Right lung (tissue), 5 donors: ENCODE results near the gene CCDC17. TPM values are rescaled to one million over a fixed set of nuclear protein-coding genes. Genes with fewer than 3 reads are reported as not detected.
A peak's percentile ranks its signal among the peaks of the same experiment; 100 is the strongest.
"Not testable (repeated sequence)": the region's sequence is repeated elsewhere in the genome, so short reads cannot be mapped to it uniquely, and the experiment has no call there.

ENCODE experiments used
- DNase-seq, 2 donors: peaks; one replicate each; pipeline ENCODE4 v3.0.0-alpha.2; 2013
- polyA plus RNA-seq, 5 donors: library from polyadenylated mRNA; unstranded; fragments of 120-200 nt; gene quantifications; one replicate each; pipeline versions ENCODE4 v1.2.1 to v1.2.3, GENCODE V29; 2013; ENCODE audit warnings: inconsistent platforms in 1 of 5, low replicate concordance in 1 of 5; ENCODE audit not compliant: insufficient read length in 5 of 5, insufficient read depth in 1 of 5

Gene CCDC17
- polyA plus RNA-seq, 5 donors = 2.7 to 10.4 (median 8.7) TPM

DNA sequence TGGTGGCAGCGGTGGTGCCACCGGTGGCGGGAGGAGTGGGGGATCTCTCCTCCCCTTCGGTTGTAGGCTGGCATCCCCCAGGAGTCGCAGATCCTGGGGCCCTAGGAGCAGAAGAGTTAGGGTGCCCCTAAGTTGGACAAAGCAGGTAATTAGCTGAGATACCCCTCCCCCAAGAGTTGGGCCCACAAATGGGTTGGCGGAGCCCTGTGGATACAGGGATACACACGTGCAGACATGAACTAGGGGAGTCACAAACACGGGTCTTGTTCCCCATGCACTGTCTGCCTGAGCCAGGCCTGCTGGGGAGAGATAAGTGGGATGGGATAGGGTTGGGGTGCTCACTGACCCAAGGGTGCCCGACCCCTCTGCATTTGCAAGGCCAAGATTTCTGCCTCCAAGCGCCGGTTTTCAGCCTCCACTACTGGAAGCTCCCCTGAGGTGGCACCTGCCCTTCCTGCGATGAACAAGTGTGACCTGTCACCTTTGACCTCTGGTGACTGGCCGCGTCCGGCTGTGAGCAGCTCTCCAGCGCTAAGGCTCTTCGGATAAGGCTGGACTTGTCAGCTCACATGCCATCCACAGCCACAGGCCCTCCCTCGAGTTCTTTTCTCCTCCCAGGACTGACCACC lies 1.8 kb downstream of the CCDC17 start:
- no peak for DNase-seq

DNA sequence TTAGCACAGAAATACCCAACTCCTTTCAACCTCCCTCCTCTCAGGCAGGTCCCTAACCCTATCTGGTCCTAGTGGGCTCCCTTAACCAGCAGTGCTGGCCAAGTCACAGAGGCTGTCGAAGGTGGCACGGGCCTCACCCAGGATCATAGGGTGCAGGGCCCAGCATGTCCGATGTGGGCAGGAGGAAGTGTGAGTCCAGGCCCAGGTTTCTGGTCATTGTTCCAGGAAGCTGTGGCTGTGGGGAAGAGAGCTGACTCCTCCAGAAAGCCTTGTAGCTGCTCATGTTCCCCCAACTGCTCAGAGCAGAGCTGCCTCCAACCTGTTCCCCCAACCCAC lies 2.4 kb downstream of the CCDC17 start:
- DNase-seq = no peak

DNA sequence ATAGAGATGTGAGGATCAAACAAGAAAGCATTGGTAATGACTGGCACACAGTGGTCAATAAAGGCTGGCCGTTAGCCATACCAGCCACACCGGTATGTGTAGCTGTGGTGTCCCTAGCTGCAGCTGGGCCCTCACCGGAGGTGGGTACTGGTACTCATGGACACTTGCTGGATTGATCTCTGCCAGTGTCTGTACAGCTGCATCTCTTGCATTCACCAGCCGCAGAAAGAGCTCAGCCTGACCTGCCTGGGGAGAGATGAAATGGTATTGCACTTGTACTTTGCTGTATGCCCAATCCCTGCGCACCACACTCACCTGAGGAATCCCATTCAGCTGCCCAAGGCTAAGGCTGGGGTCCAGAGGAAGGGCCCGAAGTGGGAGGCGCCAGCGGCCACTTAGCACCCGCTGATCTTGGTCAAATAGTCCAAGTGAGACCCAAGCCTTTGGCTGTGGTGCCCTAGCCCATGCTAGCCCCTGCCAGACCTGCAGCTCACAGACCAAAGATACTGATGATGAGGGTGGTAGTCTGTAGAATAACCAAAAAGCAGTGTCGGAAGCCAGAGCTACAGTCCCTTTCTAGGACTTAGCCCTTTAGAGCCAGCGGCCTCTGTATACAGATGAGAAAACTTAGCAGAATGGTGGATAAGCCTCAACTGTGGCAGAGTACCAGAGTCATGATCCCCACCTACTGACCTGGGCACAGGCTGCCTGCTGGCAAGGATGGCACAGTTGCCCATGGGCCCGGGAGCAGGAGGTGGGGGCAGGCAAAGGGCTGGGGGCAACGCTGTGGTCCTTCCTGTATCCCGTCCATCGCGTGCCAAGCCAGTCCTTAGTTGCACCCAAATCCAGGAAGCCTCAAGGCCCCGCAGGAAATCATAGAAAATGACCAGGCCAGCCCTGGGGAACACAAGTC lies 3.0 kb downstream of the CCDC17 start:
- no peak for DNase-seq

DNA sequence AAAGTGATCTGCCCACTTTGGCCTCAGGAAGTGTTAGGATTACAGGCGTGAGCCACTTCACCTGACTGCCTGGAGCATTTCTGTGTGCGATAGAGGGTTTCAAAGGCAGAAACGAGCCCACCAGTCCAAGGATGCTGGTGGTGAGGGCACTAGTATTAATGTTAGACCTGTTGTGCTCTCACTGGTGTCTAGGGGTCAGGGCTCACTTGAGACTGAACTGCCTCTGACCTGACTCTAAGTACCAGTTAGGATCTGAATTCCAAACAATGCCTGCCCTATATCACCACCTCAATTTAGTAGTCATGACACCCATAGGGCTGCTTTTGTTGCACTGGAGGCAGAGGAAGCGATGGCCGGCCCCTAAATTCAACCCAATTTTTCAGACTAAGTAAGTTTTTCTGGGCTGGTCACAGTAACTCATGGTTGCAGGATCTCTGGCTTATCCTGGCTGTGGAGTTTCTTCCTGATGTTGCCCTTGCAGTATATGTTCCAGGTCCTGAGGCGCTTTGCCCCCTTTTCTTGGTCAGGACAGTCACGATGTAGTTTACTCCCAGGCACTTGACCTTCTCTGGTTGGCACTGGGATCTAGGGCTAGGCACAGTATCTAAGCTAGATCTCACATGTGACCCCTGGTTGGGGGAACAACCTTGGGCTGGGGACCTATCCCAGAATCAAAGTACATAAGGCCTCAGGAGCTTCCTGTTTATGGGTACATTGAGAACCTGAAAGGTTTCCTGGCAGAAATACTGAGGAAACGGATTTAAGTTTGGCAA lies 4.5 kb downstream of the CCDC17 start:
- DNase-seq = no peak

DNA sequence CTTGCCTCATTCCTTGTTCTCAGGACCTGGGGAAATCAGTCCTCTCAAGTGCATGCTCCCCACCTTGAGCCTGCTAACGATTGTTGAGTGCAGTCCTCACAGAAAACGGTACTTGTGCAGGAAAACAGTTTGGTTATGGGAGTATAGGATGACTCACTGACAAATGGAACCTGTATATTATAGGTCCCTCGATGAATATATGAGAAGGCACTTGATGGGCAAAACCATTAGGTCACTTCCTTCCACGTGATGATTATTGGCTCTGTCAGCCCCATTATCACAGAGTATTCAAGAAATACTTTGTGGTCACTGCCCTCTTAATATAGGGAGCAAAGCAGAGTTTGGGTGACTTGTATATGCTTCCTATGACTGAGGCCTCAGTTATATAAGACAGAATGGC lies 6.2 kb downstream of the CCDC17 start:
- no peak for DNase-seq

DNA sequence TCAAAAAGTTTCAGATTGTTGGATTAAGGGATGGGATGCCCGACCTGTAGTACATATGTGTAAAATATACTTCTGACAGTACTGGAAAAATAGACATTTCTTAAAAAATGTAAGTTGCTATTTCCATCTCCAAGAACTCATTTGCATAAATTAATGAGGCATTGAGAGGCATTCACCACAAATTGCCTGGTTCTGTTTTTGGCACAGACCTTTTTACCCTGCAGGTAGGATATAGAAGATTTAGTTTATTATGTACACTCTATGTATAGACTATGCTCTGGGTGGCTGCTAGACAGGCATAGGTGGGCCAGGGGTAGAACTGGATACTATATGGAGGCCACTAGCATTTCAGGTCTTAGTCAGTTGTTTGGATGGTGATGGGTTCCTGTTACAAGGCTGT lies 8.0 kb downstream of the CCDC17 start:
- no peak for DNase-seq

DNA sequence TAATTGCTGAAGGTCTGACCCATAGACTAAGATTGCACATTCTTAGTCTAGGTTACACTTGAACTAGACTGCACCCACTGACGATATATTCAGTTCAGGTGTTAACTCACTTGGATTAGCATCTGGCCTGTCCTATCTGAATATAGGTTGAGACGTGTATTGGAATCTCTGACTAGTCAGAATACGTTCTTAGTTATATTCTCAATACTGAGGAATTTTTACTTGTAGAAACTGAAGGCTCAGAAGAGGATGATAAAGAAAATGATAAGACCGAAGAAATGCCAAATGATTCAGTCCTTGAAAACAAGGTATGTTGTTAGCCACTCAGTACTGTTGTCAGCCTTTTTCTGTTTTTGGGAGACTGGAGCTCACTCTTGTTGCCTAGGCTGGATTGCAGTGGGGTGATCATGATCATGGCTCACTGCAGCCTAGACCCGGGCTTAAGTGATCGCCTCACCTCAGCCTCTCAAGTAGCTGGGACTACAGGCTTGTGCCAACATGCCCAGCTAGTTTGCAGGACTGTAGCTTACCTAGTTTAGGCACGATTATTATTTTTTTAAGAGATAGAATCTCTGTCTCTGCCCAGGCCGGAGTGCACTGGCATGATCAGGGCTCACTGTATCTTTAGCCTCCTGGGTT lies 10.8 kb downstream of the CCDC17 start:
- DNase-seq = no peak

DNA sequence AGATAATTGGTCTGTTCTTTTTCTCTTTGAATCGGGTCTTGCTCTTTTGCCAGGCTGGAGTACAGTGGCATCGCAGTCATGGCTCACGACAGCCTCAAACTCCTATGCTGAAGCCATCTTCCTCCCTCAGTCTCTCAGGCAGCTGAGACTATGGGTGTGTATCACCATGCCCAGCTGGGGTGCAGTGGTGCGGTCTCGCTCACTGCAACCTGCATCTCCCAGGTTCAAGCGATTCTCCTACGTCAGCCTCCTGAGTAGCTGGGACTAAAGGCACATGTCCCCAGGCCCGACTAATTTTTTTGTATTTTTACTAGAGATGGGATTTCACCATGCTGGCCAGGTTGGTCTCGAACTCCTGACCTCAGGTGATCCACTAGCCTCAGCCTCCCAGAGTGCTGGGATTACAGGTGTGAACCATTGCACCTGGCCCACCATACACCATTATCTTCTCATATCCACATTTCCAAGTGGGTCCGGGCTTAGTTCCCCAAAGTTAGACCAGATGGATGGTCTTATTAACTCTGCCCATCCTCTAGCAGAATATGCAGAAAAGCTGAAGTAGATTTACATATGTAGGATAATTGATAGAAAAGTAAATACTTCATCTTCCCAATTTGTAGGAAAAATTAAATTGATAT lies 13.1 kb downstream of the CCDC17 start:
- no peak for DNase-seq

DNA sequence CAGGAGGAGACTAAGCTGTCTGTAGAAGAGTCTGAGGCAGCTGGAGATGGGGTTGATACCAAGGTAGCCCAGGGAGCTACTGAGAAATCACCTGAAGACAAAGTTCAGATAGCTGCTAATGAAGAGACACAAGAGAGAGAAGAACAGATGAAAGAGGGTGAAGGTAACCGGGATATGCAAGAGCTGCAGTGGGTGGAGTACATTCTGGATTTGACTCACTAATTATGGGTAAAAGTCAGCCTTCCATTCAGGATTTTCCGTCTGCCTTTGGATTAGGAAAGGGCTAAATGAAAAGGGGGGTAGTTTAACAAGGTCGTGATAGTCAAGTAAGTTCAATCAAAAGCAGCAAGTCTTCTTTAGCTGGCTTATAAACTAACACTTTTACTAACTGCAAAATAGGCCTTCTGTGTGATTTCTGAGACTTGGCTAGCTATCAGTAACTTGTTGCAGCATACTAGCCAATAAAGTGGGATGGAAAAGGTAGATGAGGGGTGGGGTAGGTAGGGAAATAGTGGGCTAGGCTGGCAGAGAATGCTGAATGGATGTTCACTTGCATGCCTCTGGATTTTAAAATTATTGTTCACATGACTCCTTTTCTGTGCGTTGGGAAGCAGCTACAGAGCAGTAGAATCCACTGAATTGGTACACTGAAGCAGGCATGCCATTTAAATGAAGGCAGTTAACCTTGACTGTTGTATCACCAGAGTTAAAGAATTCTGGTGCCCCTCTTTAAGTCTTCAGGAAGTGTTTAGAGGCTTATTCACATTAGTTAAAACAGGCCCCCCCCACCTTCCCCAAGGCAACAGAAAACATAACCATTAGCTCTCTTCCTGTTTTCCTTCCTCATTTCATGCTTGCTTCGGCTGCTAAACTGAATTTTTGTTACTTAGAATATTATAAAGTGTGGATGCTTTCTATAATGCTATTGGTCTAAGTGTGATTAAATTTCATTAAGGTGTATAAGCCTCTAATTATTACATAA lies 15.4 kb downstream of the CCDC17 start:
- no peak for DNase-seq

DNA sequence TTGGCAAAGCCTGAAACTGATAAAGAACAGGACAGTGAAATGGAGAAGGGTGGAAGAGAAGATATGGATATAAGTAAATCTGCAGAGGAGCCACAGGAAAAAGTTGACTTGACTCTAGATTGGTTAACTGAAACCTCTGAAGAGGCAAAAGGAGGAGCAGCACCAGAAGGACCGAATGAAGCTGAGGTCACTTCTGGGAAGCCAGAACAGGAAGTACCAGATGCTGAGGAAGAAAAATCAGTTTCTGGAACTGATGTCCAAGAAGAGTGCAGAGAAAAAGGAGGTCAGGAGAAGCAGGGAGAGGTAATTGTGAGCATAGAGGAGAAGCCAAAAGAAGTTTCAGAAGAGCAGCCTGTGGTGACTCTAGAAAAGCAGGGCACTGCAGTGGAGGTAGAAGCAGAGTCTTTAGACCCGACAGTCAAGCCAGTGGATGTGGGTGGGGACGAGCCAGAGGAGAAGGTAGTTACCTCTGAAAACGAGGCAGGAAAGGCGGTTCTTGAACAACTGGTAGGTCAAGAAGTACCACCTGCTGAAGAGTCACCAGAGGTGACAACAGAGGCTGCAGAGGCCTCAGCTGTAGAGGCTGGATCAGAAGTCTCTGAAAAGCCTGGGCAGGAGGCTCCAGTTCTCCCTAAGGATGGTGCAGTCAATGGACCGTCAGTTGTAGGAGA lies 16.3 kb downstream of the CCDC17 start:
- DNase-seq = no peak

DNA sequence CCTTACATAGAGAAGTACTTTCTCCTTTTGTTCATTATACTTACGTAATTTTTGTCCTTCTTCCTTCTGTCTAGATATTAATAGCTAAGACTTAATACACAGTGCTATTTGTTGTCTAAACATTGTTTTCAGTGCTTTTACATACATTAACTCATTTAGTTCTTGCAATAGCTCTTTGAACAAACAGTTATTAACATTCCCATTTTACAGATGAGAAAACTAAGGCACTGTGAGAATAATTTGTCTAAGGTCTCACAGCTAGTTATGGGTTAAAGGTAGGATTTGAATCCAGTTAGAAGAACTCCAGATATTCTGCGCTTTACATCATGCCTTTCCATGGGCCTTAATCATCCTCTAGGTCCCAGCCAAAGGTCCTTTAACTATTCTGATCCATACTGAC lies 19.6 kb downstream of the CCDC17 start:
- DNase-seq = no peak

DNA sequence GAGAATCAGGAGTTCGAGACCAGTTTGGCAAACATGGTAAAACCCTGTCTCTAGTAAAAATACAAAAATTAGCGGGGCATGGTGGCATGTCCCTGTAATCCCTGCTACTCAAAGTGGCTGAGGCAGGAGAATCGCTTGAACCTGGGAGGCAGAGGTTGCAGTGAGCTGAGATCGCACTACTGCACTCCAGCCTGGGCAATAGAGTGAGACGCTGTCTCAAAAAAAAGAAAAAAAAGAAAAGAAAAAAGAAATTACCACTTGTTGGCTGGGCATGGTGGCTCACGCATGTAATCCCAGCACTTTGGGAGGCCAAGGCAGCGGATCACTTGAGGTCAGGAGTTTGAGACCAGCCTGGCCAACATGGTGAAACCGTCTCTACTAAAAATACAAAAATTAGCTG lies 27.1 kb downstream of the CCDC17 start:
- not testable (repeated sequence) for DNase-seq

DNA sequence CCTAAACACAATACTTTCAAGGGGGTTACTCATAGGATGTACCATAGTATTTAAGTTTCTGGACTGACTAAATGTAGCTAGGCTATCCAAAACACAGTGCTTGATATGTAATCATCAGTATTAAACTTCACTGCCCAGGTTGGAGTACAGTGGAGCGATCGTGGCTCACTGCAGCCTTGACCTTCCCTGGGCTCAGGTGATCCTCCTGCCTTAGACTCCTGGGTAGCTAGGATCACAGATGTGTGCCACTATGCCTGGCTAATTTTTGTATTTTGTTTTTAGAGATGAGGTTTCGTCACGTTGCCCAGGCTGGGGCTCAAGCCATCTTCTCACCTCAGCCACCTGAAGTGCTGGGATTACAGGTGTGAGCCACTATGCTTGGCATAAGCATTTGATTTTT lies 29.4 kb downstream of the CCDC17 start:
- DNase-seq = no peak

DNA sequence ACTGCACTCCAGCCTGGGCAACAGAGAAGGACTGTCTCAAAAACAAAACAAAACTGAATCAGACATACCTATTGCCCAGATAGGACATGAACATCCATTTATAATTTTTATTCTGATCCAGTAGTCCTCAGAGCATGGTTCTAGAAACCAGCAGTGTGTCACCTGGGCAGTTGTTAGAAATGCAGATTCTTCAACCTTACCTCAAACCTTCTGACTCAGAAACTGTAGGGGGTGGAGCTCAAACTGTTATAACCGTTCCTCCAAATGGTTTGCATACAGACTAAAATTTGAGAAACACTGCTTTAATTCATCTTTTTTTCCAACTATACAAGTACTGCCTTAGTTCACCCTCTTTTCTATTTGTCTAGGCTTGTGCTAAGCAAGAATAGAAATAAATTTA lies 34.0 kb downstream of the CCDC17 start:
- DNase-seq = no peak

DNA sequence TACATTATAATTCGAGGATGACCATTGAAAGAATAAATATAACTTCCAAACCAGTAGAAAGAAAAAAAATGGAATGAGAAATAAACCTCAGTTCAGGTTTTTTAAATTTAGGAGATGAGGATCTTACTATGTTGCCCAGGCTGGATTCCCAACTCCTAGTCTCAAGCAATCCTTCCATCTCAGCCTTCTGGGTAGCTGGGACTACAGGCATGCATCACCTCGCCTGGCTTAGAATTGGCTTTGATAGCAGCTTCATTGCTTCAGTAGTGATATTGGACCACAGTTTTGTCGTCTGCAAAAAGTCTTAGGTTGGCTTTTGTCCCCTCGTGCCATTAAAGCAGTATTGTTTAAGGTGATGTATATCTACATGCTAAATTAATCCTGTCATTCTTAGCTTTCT lies 37.1 kb downstream of the CCDC17 start:
- no peak for DNase-seq

DNA sequence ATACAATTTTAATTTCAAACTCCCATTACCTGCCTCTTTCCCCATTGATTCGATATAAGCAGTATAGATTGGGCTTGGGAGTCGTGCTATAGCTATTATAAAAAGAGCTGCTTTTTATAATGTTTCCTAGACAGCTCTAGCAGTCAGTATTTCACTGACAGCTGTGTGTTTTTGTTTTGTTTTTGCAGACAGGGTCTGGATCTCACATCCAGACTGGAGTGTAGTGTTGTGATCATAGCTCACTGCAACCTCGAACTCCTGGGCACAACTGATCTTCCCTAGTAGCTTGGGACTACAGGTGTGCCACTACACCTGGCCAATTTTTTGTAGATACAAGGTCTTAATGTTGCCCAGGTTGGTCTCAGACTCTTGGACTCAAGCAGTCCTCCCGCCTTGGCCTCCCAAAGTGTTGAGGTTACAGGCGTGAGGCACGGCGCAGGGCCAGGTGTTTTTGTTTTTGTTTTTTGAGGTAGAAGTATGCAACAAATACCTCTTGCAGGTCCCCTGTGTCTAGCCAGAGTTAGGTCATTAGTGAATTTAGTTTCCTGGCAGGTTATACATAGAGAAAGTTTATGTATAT lies 38.3 kb downstream of the CCDC17 start:
- DNase-seq = no peak

DNA sequence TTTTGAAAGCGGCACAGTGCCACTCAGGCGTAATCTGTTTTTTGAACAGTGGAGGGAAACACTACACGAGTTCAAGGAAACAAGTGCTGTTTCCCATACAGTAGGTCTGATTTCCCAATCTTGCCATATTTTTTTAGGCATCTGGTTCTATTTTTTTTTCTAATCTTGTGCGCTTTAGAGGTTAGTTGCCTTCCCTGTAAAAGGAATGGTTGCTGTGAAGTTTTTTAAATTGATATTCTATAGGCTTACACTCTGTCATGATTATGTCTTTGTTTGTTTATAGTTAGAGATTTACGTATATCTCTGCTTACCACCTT lies 38.8 kb downstream of the CCDC17 start:
- no peak for DNase-seq

DNA sequence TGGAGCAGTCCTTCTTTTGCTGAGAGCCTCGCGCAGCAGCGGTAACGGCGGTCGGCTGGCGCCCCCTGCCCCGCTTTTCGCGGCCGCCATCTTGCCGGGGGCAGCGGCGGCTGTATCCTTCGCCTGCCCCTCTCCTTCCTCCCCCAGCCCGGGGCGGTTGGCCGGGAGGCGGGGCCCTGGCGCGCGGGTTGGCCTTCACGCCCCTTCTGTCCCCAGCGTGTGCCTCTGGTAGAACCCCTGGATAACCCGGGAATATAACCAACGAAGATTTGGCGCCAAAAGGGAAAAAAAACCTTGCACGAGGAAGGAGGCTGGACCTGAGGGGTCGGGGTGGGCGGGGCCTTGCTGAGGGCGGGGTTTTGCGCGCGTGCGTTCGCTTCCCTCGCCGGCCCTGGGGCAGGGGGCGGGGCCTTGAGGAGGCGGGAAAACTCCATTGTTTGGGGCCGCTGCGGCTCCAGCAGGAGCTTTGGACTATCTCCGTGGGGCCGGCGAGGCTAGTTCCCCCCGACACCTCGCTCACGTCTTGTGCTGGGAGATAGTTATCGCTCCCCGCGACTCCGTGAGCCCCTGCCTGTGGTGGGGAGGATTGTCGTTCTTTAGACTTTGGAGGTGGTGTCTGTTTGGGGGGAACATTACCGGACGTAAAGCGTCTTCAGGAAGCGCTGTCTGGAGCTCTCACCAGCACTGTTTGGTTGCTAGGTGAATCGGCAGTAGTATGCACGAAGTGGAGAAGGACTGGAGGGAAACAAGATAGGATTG lies 39.3 kb downstream of the CCDC17 start:
- peak; percentile 88 to 89 for DNase-seq
